SKM-1 (cell line): ENCODE data around the gene PSMC3.

Experiments
- DNase-seq: peaks from one replicate; lab custom pipeline; 2025; ENCODE audit not compliant: unreplicated experiment; lab: John Stamatoyannopoulos, UW

The PSMC3 gene

GRCh38 chr11:47377571-47378009 lies 48.6 kb downstream of the PSMC3 start:
- DNase-seq: no peak

- DNase-seq: peak; percentile 60
Measured at GRCh38 chr11:47376525-47377371, 49.5 kb downstream of the PSMC3 start.

GRCh38 chr11:47376107-47376524 lies 50.1 kb downstream of the PSMC3 start:
- no peak for DNase-seq

GRCh38 chr11:47375546-47376085 lies 50.6 kb downstream of the PSMC3 start:
- no peak for DNase-seq

- no peak for DNase-seq
Measured at GRCh38 chr11:47375020-47375419, 51.2 kb downstream of the PSMC3 start.

GRCh38 chr11:47374720-47375019 lies 51.6 kb downstream of the PSMC3 start:
- no peak for DNase-seq

- DNase-seq: peak; percentile 40
Measured at GRCh38 chr11:47373876-47374719, 52.1 kb downstream of the PSMC3 start.

- no peak for DNase-seq
Measured at GRCh38 chr11:47372422-47372821, 53.8 kb downstream of the PSMC3 start.

- DNase-seq: no peak
Measured at GRCh38 chr11:47369676-47370075, 56.6 kb downstream of the PSMC3 start.
